Suprapubic skin (tissue), 4 donors: Measurements from ENCODE around the gene SMG6.

Source experiments
- CTCF ChIP-seq, 2 donors: fragments of 200-600 bp in 1 of 2; fragments of 450-650 bp in 1 of 2; sonication (generic) in 1 of 2; IDR thresholded peaks; one replicate each; pipeline ENCODE4 v1.5.1; 2016 to 2019; ENCODE audit warnings: antibody characterized with exemption in 2 of 2, mild to moderate bottlenecking in 1 of 2, moderate library complexity in 1 of 2
- EP300 ChIP-seq: sonication (generic); formaldehyde crosslinking; IDR thresholded peaks from one replicate; pipeline ENCODE4 v1.6.1; 2017; ENCODE audit warnings: antibody characterized with exemption
- POLR2A ChIP-seq, 2 donors: fragments of 450-650 bp; IDR thresholded peaks; one replicate each; pipeline ENCODE4 v1.6.1; 2017; ENCODE audit warnings: antibody characterized with exemption in 2 of 2, mild to moderate bottlenecking in 2 of 2, moderate library complexity in 2 of 2
- POLR2AphosphoS5 ChIP-seq, 3 donors: sonication (generic); formaldehyde crosslinking; IDR thresholded peaks; one replicate each; pipeline ENCODE4 v1.6.1; 2017; ENCODE audit warnings: antibody characterized with exemption in 3 of 3

- no peak for TF ChIP-seq POLR2A (IDR thresholded peaks at IDR 0.05)
- TF ChIP-seq CTCF (IDR thresholded peaks at IDR 0.05) = no peak
- TF ChIP-seq POLR2AphosphoS5 (IDR thresholded peaks at IDR 0.05) = no peak
- no peak for TF ChIP-seq EP300
Measured at GRCh38 chr17:2263183-2264066, 40.2 kb downstream of the SMG6 start.
